HepG2 (cell line): ENCODE results near the gene PRR14. TPM values are rescaled to one million over a fixed set of nuclear protein-coding genes. Genes with fewer than 3 reads are reported as not detected.
A peak's percentile ranks its signal among the peaks of the same experiment; 100 is the strongest.

Experiments
- FOSL1 ChIP-seq: sonication (generic); formaldehyde crosslinking; IDR thresholded peaks from 2 replicates; pipeline ENCODE4 v1.9.0; 2021; ENCODE audit warnings: missing genetic modification reagents, borderline replicate concordance
- FOXM1 ChIP-seq: sonication (generic); formaldehyde crosslinking; IDR thresholded peaks from 2 replicates; pipeline ENCODE4 v1.5.0; 2020; ENCODE audit warnings: missing genetic modification reagents
- FUBP1 ChIP-seq: sonication (generic); formaldehyde crosslinking; IDR thresholded peaks from 2 replicates; pipeline ENCODE4 v1.5.1; 2020; ENCODE audit warnings: missing genetic modification reagents, mild to moderate bottlenecking, borderline replicate concordance
- GATAD2A ChIP-seq: IDR thresholded peaks from 2 replicates; pipeline ENCODE4 v1.6.1; 2016
- HCFC1 ChIP-seq: fragments of 150-350 bp; IDR thresholded peaks from 2 replicates; pipeline ENCODE4 v1.6.1; 2014; ENCODE audit warnings: low read depth, low read length
- MEIS1 ChIP-seq: sonication (generic); formaldehyde crosslinking; IDR thresholded peaks from 2 replicates; pipeline ENCODE4 v1.9.0; 2021; ENCODE audit warnings: mild to moderate bottlenecking, missing genetic modification reagents, moderate library complexity, borderline replicate concordance
- MXI1 ChIP-seq: IDR thresholded peaks from 3 replicates; pipeline ENCODE4 v1.6.1; 2012; ENCODE audit warnings: low read depth, low read length, inconsistent platforms, borderline replicate concordance
- MYC ChIP-seq: sonication (generic); formaldehyde crosslinking; IDR thresholded peaks from 2 replicates; pipeline ENCODE4 v1.9.0; 2021; ENCODE audit warnings: missing genetic modification reagents, borderline replicate concordance
- PLRG1 ChIP-seq: fragments of 450-650 bp; conservative IDR thresholded peaks from 2 replicates; pipeline ENCODE4 v1.6.1; 2016
- POLR2AphosphoS2 ChIP-seq: IDR thresholded peaks from 2 replicates; pipeline ENCODE4 v1.6.1; 2011; ENCODE audit warnings: low read depth, low read length, improper control_type of control experiment
- PRMT3 ChIP-seq: sonication (generic); formaldehyde crosslinking; IDR thresholded peaks from 2 replicates; pipeline ENCODE4 v1.8.1; 2022; ENCODE audit warnings: low read depth, mild to moderate bottlenecking, moderate library complexity, missing genetic modification reagents, borderline replicate concordance
- TAF1 ChIP-seq: sonication (generic); formaldehyde crosslinking; IDR thresholded peaks from 2 replicates; pipeline ENCODE4 v1.4.0; 2020; ENCODE audit warnings: missing genetic modification reagents
- TFDP1 ChIP-seq: IDR thresholded peaks from 2 replicates; pipeline ENCODE4 v1.6.1; 2016; ENCODE audit warnings: missing compliant biosample characterization, missing genetic modification reagents, borderline replicate concordance
- ZBTB20 ChIP-seq: sonication (generic); formaldehyde crosslinking; IDR thresholded peaks from 2 replicates; pipeline ENCODE4 v1.8.1; 2023; ENCODE audit warnings: missing genetic modification reagents, low read depth, mild to moderate bottlenecking, borderline replicate concordance
- ZBTB3 ChIP-seq: sonication (generic); formaldehyde crosslinking; IDR thresholded peaks from 2 replicates; pipeline ENCODE4 v1.4.0; 2020; ENCODE audit warnings: low read depth, mild to moderate bottlenecking, moderate library complexity, missing genetic modification reagents, borderline replicate concordance
- ZFX ChIP-seq: sonication (generic); formaldehyde crosslinking; IDR thresholded peaks from 2 replicates; pipeline ENCODE4 v1.4.0; 2020; ENCODE audit warnings: mild to moderate bottlenecking, low read depth, missing genetic modification reagents, moderate library complexity
- ZNF17 ChIP-seq: sonication (generic); formaldehyde crosslinking; IDR thresholded peaks from 2 replicates; pipeline ENCODE4 v1.5.0; 2020; ENCODE audit warnings: mild to moderate bottlenecking, missing genetic modification reagents
- ZNF18 ChIP-seq: sonication (generic); formaldehyde crosslinking; IDR thresholded peaks from 2 replicates; pipeline ENCODE4 v1.8.0; 2022; ENCODE audit warnings: mild to moderate bottlenecking, missing genetic modification reagents; ENCODE audit not compliant: insufficient replicate concordance
- ZNF205 ChIP-seq: IDR thresholded peaks from 2 replicates; pipeline ENCODE4 v1.6.1; 2018; ENCODE audit warnings: missing biosample characterization, missing genetic modification reagents
- ZNF251 ChIP-seq: sonication (generic); formaldehyde crosslinking; IDR thresholded peaks from 2 replicates; pipeline ENCODE4 v1.9.0; 2021; ENCODE audit warnings: mild to moderate bottlenecking, missing genetic modification reagents
- ZNF530 ChIP-seq: sonication (generic); formaldehyde crosslinking; IDR thresholded peaks from 2 replicates; pipeline ENCODE4 v1.5.0; 2020; ENCODE audit warnings: low read depth, mild to moderate bottlenecking, missing genetic modification reagents
- ZNF546 ChIP-seq: sonication (generic); formaldehyde crosslinking; conservative IDR thresholded peaks from 2 replicates; pipeline ENCODE4 v1.8.1; 2023; ENCODE audit warnings: mild to moderate bottlenecking, missing genetic modification reagents
- ZNF563 ChIP-seq: sonication (generic); formaldehyde crosslinking; IDR thresholded peaks from 2 replicates; pipeline ENCODE4 v1.8.0; 2022; ENCODE audit warnings: mild to moderate bottlenecking, moderate library complexity, missing genetic modification reagents
- ZNF737 ChIP-seq: sonication (generic); formaldehyde crosslinking; IDR thresholded peaks from 2 replicates; pipeline ENCODE4 v1.5.0; 2020; ENCODE audit warnings: missing genetic modification reagents, mild to moderate bottlenecking, borderline replicate concordance
- polyA plus RNA-seq, 8 experiments: library from polyadenylated mRNA; depleted of rRNA in 3 of 8; stranded (reverse) in 7 of 8; unstranded in 1 of 8; fragments of >200 nt; fragmentation: Illumina TruSeq in 4 of 8; extraction: Trizol in 4 of 8; gene quantifications; 2 replicates each; pipeline versions ENCODE4 v1.2.1 to v1.2.3, GENCODE V29; 2011 to 2016; ENCODE audit warnings: low read depth in 4 of 8, missing spikeins in 1 of 8, mixed read lengths in 1 of 8; ENCODE audit not compliant: insufficient read depth in 1 of 8
- total RNA-seq, 5 experiments: library from RNA; depleted of rRNA; stranded (reverse); fragments of >200 nt; fragmentation: Illumina TruSeq; extraction: Trizol; gene quantifications; 2 replicates each; pipeline ENCODE4 v1.2.3, GENCODE V29; 2016; ENCODE audit warnings: low read depth in 1 of 5
- TF ChIP-seq, protein P1 (sequence below): sonication (generic); formaldehyde crosslinking; IDR thresholded peaks from 2 replicates; pipeline ENCODE4 v1.5.1; 2020; ENCODE audit warnings: missing genetic modification reagents, mild to moderate bottlenecking, borderline replicate concordance

PRR14 gene
- total and polyA plus RNA-seq, 2 of the 13 experiments (the other 11 are each of a cell fraction or from before 2014, with no cell fraction given): 8.4 to 11.0 TPM

- TF ChIP-seq FOXM1 (CRISPR knock-in tag) (no peak), ZBTB3 (CRISPR knock-in tag) (0 out of 2 replicates have a peak, but pooled peaks have one; percentile 46), ZNF17 (CRISPR knock-in tag) (no peak), ZBTB20 (CRISPR knock-in tag) (no peak), TFDP1 (peak; percentile 14), ZNF205 (CRISPR knock-in tag) (peak; percentile 95), ZNF251 (CRISPR knock-in tag) (no peak), ZNF563 (CRISPR knock-in tag) (peak; percentile 71; the same call in 1 of the 2 replicates), FUBP1 (CRISPR knock-in tag) (peak; percentile 62; the same call in 1 of the 2 replicates), MEIS1 (CRISPR knock-in tag) (peak; percentile 83; the same call in 1 of the 2 replicates), POLR2AphosphoS2 (peak; percentile 84), MYC (CRISPR knock-in tag) (peak; percentile 94), HCFC1 (no peak), PRMT3 (CRISPR knock-in tag) (no peak), ZNF737 (CRISPR knock-in tag) (no peak), ZNF530 (CRISPR knock-in tag) (no peak), PLRG1 (no peak), MXI1 (peak; percentile 26), GATAD2A (CRISPR knock-in tag) (peak; percentile 76), ZFX (CRISPR knock-in tag) (peak; percentile 97), FOSL1 (CRISPR knock-in tag) (no peak), ZNF546 (CRISPR knock-in tag) (peak; percentile 78), ZNF18 (CRISPR knock-in tag) (peak; percentile 70), TAF1 (CRISPR knock-in tag) (peak; percentile 96; the same call in 1 of the 2 replicates)
- TF ChIP-seq, protein P1, sequence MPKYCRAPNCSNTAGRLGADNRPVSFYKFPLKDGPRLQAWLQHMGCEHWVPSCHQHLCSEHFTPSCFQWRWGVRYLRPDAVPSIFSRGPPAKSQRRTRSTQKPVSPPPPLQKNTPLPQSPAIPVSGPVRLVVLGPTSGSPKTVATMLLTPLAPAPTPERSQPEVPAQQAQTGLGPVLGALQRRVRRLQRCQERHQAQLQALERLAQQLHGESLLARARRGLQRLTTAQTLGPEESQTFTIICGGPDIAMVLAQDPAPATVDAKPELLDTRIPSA (CRISPR knock-in tag): no peak
Measured at GRCh38 chr16:30698139-30698815, 47.5 kb downstream of the PRR14 start (continued).
